Natural killer cell (primary cell): Measurements from ENCODE around the gene COPE. TPM values are rescaled to one million over a fixed set of nuclear protein-coding genes. Genes with fewer than 3 reads are reported as not detected.

Experiments used
- ATAC-seq, 3 donors: fragments of 150-1000 bp in 2 of 3; fragments of 200-7000 bp in 1 of 3; cut with Tn5 transposase; 1 replicate in 1 of 3; 2 replicates in 2 of 3; pipeline ENCODE4 v1.10.0; 2021; ENCODE audit warnings: mild to moderate bottlenecking in 2 of 3, moderate library complexity in 2 of 3
- DNase-seq, 2 donors: peaks; one replicate each; pipeline versions ENCODE4 v3.0.0 to v3.0.0-alpha.2; 2013 to 2021; ENCODE audit warnings: mixed read lengths in 1 of 2
- H3K27ac ChIP-seq: one replicate; pipeline ENCODE4 v1.5.1; 2013; ENCODE audit warnings: mild to moderate bottlenecking, low read length
- H3K27me3 ChIP-seq: one replicate; pipeline ENCODE4 v1.6.1; 2013; ENCODE audit warnings: low read length; ENCODE audit not compliant: control insufficient read depth, insufficient read depth
- H3K36me3 ChIP-seq: one replicate; pipeline ENCODE4 v1.6.1; 2013; ENCODE audit warnings: low read length; ENCODE audit not compliant: control insufficient read depth, insufficient read depth
- H3K4me1 ChIP-seq: one replicate; pipeline ENCODE4 v1.6.1; 2013; ENCODE audit warnings: low read length; ENCODE audit not compliant: control insufficient read depth, insufficient read depth
- H3K4me3 ChIP-seq: one replicate; pipeline ENCODE4 v1.5.1; 2013; ENCODE audit warnings: low read length
- H3K9me3 ChIP-seq: one replicate; pipeline ENCODE4 v1.6.1; 2013; ENCODE audit warnings: low read length; ENCODE audit not compliant: control insufficient read depth, insufficient read depth
- H3K27ac Mint-ChIP-seq, 2 donors: one replicate each; pipeline ENCODE4 v1.8.0; 2022; ENCODE audit warnings: mild to moderate bottlenecking in 2 of 2, mixed read lengths in 2 of 2, moderate library complexity in 1 of 2
- H3K27me3 Mint-ChIP-seq, 2 donors: one replicate each; pipeline ENCODE4 v1.8.0; 2022; ENCODE audit warnings: low read depth in 2 of 2, mixed read lengths in 2 of 2
- H3K36me3 Mint-ChIP-seq: one replicate; pipeline ENCODE4 v1.8.0; 2022; ENCODE audit warnings: mixed read lengths
- H3K4me1 Mint-ChIP-seq, 2 donors: one replicate each; pipeline ENCODE4 v1.8.0; 2022; ENCODE audit warnings: mixed read lengths in 2 of 2
- H3K4me3 Mint-ChIP-seq: one replicate; pipeline ENCODE4 v1.8.0; 2022; ENCODE audit warnings: mild to moderate bottlenecking, moderate library complexity, mixed read lengths
- H3K9me3 Mint-ChIP-seq, 2 donors: one replicate each; pipeline ENCODE4 v1.8.0; 2022; ENCODE audit warnings: mixed read lengths in 2 of 2
- CTCF ChIP-seq: fragments of 200-600 bp; IDR thresholded peaks from one replicate; pipeline ENCODE4 v1.8.0; 2022; ENCODE audit warnings: antibody characterized with exemption
- WGBS: methylation state at CpG from one replicate; pipeline ENCODE4 v1.1.7; 2013; ENCODE audit warnings: missing lambda C conversion rate; ENCODE audit not compliant: insufficient coverage; 5-methylcytosine and 5-hydroxymethylcytosine counted together
- intact Hi-C: fragments of 100-400 bp; cut with micrococcal nuclease; formaldehyde crosslinking; loops from one replicate; pipeline ENCODE4 v1.14.2; 2022
- total RNA-seq, 4 donors: library from RNA; stranded (reverse); fragments of 120-200 nt in 1 of 4; gene quantifications; one replicate each; pipeline versions ENCODE4 v1.2.3 to v1.2.4, GENCODE V29; 2013 to 2022

The COPE gene
- total RNA-seq, 3 donors from 2014 or later (not counting 1 experiment from before 2014, with no cell fraction given) = 204 to 228 (median 218) TPM

GRCh38 chr19:18870531-18871172 lies 48.5 kb downstream of the COPE start:
- Mint-ChIP-seq H3K9me3 (no peaks in the 10 kb centered on the region), H3K4me1 (peaks cover 5 to 19% of the 10 kb centered on the region in 2 donors), H3K4me3 (peak overlapping the region; percentile 49), H3K27me3 (peaks cover 0 to 9% of the 10 kb centered on the region in 2 donors), H3K36me3 (no peaks in the 10 kb centered on the region), H3K27ac (peak overlapping the region in 1 of 2 donors; percentile 21)
- Histone ChIP-seq H3K36me3 (peaks cover 25% of the 10 kb centered on the region), H3K27ac (no peak overlapping the region), H3K4me1 (peaks cover 17% of the 10 kb centered on the region), H3K4me3 (no peak overlapping the region), H3K9me3 (no peaks in the 10 kb centered on the region), H3K27me3 (peaks cover 2% of the 10 kb centered on the region)
- 13% methylated on average over 25 of the region's 25 CpGs for WGBS
- TF ChIP-seq CTCF = no peak
- ATAC-seq (no peak), DNase-seq (no peak)
- intact Hi-C loops = no loop called here

GRCh38 chr19:18869781-18870530 lies 49.2 kb downstream of the COPE start:
- peaks cover 2% of the 10 kb centered on the region for H3K27me3 ChIP-seq
- DNase-seq (no peak), ATAC-seq (peak in 1 of 3 donors; percentile 1)
- Mint-ChIP-seq H3K9me3 (no peaks in the 10 kb centered on the region), H3K27ac (no peak overlapping the region), H3K27me3 (peaks cover 0 to 9% of the 10 kb centered on the region in 2 donors), H3K36me3 (no peaks in the 10 kb centered on the region), H3K4me3 (no peak overlapping the region), H3K4me1 (peaks cover 5 to 19% of the 10 kb centered on the region in 2 donors)
- intact Hi-C loops = no loop called here
- H3K4me1 ChIP-seq = peaks cover 17% of the 10 kb centered on the region
- no peak overlapping the region for H3K27ac ChIP-seq
- peaks cover 32% of the 10 kb centered on the region for H3K36me3 ChIP-seq
- no peak overlapping the region for H3K4me3 ChIP-seq
- TF ChIP-seq CTCF = no peak
- WGBS = 12% methylated on average over 62 of the region's 62 CpGs
- no peaks in the 10 kb centered on the region for H3K9me3 ChIP-seq

- intact Hi-C loops = no loop called here
- WGBS = 45% methylated on average over 71 of the region's 71 CpGs
Measured at GRCh38 chr19:18869023-18869618, 50.1 kb downstream of the COPE start.

More at GRCh38 chr19:18869023-18869618, 50.1 kb downstream of the COPE start:
- no peaks in the 10 kb centered on the region for H3K9me3 Mint-ChIP-seq
- DNase-seq (no peak), ATAC-seq (peak in 1 of 3 donors; percentile 6)
- Histone ChIP-seq H3K4me1 (peaks cover 17% of the 10 kb centered on the region), H3K27ac (no peak overlapping the region), H3K9me3 (no peaks in the 10 kb centered on the region), H3K27me3 (peaks cover 2% of the 10 kb centered on the region), H3K36me3 (peaks cover 35% of the 10 kb centered on the region), H3K4me3 (no peak overlapping the region)
- H3K27ac Mint-ChIP-seq = no peak overlapping the region
- TF ChIP-seq CTCF = no peak
- H3K4me3 Mint-ChIP-seq = no peak overlapping the region
- peaks cover 5 to 19% of the 10 kb centered on the region in 2 donors for H3K4me1 Mint-ChIP-seq
- H3K36me3 Mint-ChIP-seq = no peaks in the 10 kb centered on the region
- H3K27me3 Mint-ChIP-seq = peaks cover 0 to 9% of the 10 kb centered on the region in 2 donors
